Endothelial cell of umbilical vein (primary cell): Measurements from ENCODE around the gene DOCK1. TPM values are rescaled to one million over a fixed set of nuclear protein-coding genes. Genes with fewer than 3 reads are reported as not detected.

ENCODE experiments used
- BruUV-seq: library from RNA; stranded (reverse); fragments of 400-500 nt; replicated peaks from 2 replicates; lab custom pipeline; 2021; lab: Mats Ljungman, UMichigan
- CTCF ChIA-PET: fragments of 300-600, 350-600 bp; sonication (Branson Sonifier 250); formaldehyde crosslinking; loops from one replicate; lab custom pipeline; 2021; ENCODE audit warnings: antibody characterized with exemption, inconsistent platforms; lab: Charles Lee
- POLR2A ChIA-PET: fragments of 300-600, 350-600 bp; sonication (Branson Sonifier 250); formaldehyde crosslinking; loops from one replicate; lab custom pipeline; 2021; ENCODE audit warnings: antibody characterized with exemption, inconsistent platforms; lab: Charles Lee
- DNase-seq: peaks from one replicate; pipeline ENCODE4 v3.0.0-alpha.2; 2011; ENCODE audit warnings: low read depth, low spot score
- FAIRE-seq: peaks from 2 replicates; lab custom pipeline; 2011; peaks lifted over from hg19 to GRCh38; lab: Jason Lieb, UNC
- H2AFZ ChIP-seq: 2 replicates; pipeline ENCODE4 v1.6.0; 2012; ENCODE audit warnings: low read depth, low read length, control low read depth, inconsistent platforms
- H3K27ac ChIP-seq: 2 replicates; pipeline ENCODE4 v1.5.1; 2011; ENCODE audit warnings: low read depth, mild to moderate bottlenecking, control low read depth, low read length, moderate library complexity; ENCODE audit not compliant: insufficient read depth
- H3K27me3 ChIP-seq, 2 experiments: 2 replicates each; pipeline versions ENCODE4 v1.6.0 to v1.6.1; 2011; ENCODE audit warnings: low read length in 2 of 2, mixed read lengths in 1 of 2; ENCODE audit not compliant: control insufficient read depth in 2 of 2, insufficient read depth in 2 of 2
- H3K36me3 ChIP-seq, 2 experiments: 2 replicates in 1 of 2; 3 replicates in 1 of 2; pipeline ENCODE4 v1.5.1; 2011; ENCODE audit warnings: low read length in 2 of 2, mild to moderate bottlenecking in 1 of 2, moderate library complexity in 1 of 2; ENCODE audit not compliant: control insufficient read depth in 2 of 2, insufficient read depth in 2 of 2; ENCODE audit errors: extremely low read depth in 1 of 2
- H3K4me1 ChIP-seq: 3 replicates; pipeline ENCODE4 v1.5.1; 2011; ENCODE audit warnings: mild to moderate bottlenecking, low read length; ENCODE audit not compliant: control insufficient read depth, insufficient read depth; ENCODE audit errors: extremely low read depth
- H3K4me2 ChIP-seq: 2 replicates; pipeline ENCODE4 v1.6.1; 2011; ENCODE audit warnings: low read length, control low read depth, mixed read lengths; ENCODE audit not compliant: insufficient read depth
- H3K4me3 ChIP-seq, 3 experiments: fragments of 200-600 bp in 1 of 3; sonication (generic), shearing (Covaris generic) in 1 of 3; replicated peaks in 1 of 3; 2 replicates each; pipeline ENCODE4 v1.5.1; 2011 to 2016; ENCODE audit warnings: control low read depth in 3 of 3, low read length in 3 of 3, mild to moderate bottlenecking in 2 of 3, inconsistent platforms in 1 of 3, low read depth in 1 of 3, moderate library complexity in 1 of 3; ENCODE audit not compliant: insufficient read depth in 1 of 3
- H3K79me2 ChIP-seq: 2 replicates; pipeline ENCODE4 v1.6.0; 2012; ENCODE audit warnings: low read length, inconsistent platforms; ENCODE audit not compliant: control insufficient read depth, insufficient read depth
- H3K9ac ChIP-seq: replicated peaks from 2 replicates; pipeline ENCODE3; 2011; ENCODE audit warnings: low read length, control low read depth; ENCODE audit not compliant: insufficient read depth; ENCODE audit errors: extremely low read depth
- H3K9me1 ChIP-seq: replicated peaks from 3 replicates; pipeline ENCODE4 v1.6.0; 2011; ENCODE audit warnings: mild to moderate bottlenecking, low read length; ENCODE audit not compliant: control insufficient read depth, insufficient read depth; ENCODE audit errors: extremely low read depth
- H3K9me3 ChIP-seq: replicated peaks from 2 replicates; pipeline ENCODE4 v1.5.1; 2012; ENCODE audit warnings: low read length, inconsistent platforms; ENCODE audit not compliant: control insufficient read depth, insufficient read depth
- H4K20me1 ChIP-seq: replicated peaks from 2 replicates; pipeline ENCODE3; 2011; ENCODE audit warnings: mild to moderate bottlenecking, low read length; ENCODE audit not compliant: control insufficient read depth, insufficient read depth; ENCODE audit errors: extremely low read depth
- CTCF ChIP-seq, 2 donors: IDR thresholded peaks; 1 replicate in 1 of 2; 2 replicates in 1 of 2; pipeline ENCODE4 v1.5.1; 2011; ENCODE audit warnings: low read length in 2 of 2, mild to moderate bottlenecking in 2 of 2, moderate library complexity in 2 of 2, control low read depth in 1 of 2, inconsistent platforms in 1 of 2, low read depth in 1 of 2; ENCODE audit not compliant: insufficient read depth in 1 of 2; ENCODE audit errors: extremely low read depth in 1 of 2
- EZH2 ChIP-seq: IDR thresholded peaks from 2 replicates; pipeline ENCODE4 v1.6.1; 2012; ENCODE audit warnings: borderline replicate concordance, low read depth, mild to moderate bottlenecking, moderate library complexity, low read length, inconsistent platforms; ENCODE audit not compliant: severe bottlenecking
- FOS ChIP-seq: IDR thresholded peaks from 2 replicates; pipeline ENCODE4 v1.6.1; 2011; ENCODE audit warnings: mild to moderate bottlenecking, low read length, moderate library complexity, borderline replicate concordance; ENCODE audit not compliant: insufficient read depth
- GATA2 ChIP-seq: IDR thresholded peaks from 2 replicates; pipeline ENCODE4 v1.7.0; 2011; ENCODE audit warnings: low read depth, mild to moderate bottlenecking, moderate library complexity, mixed read lengths, low read length; ENCODE audit not compliant: insufficient read length, insufficient read depth
- JUN ChIP-seq: IDR thresholded peaks from 2 replicates; pipeline ENCODE4 v1.6.1; 2011; ENCODE audit warnings: borderline replicate concordance, low read depth; ENCODE audit not compliant: insufficient read length, insufficient read depth
- MYC ChIP-seq: IDR thresholded peaks from one replicate; pipeline ENCODE4 v1.6.1; 2011; ENCODE audit warnings: mild to moderate bottlenecking, low read depth, low read length
- POLR2A ChIP-seq: IDR thresholded peaks from 2 replicates; pipeline ENCODE4 v1.6.1; 2012; ENCODE audit warnings: low read depth, mild to moderate bottlenecking, control low read depth, low read length
- POLR2AphosphoS5 ChIP-seq: IDR thresholded peaks from 2 replicates; pipeline ENCODE4 v1.6.1; 2012; ENCODE audit warnings: low read depth, mild to moderate bottlenecking, control low read depth, low read length, moderate library complexity; ENCODE audit not compliant: insufficient read depth
- dilution Hi-C: fragments of 300-500 bp; cut with MboI; formaldehyde crosslinking; loops from one replicate; pipeline ENCODE4 v1.15.0; 2019; ENCODE audit warnings: low sequenced_read_pairs; ENCODE audit not compliant: extremely low pct_ligation_motif_present
- intact Hi-C: fragments of 100-400 bp; cut with micrococcal nuclease; formaldehyde crosslinking; loops from one replicate; pipeline ENCODE4 v1.10.0; 2022
- polyA plus RNA-seq, 4 experiments: library from polyadenylated mRNA; depleted of rRNA in 3 of 4; stranded (reverse) in 3 of 4; unstranded in 1 of 4; fragments of >200 nt; gene quantifications; 2 replicates each; pipeline versions ENCODE4 v1.2.1 to v1.2.3, GENCODE V29; 2011 to 2012; ENCODE audit warnings: missing spikeins in 1 of 4
- total RNA-seq: library from RNA; stranded (reverse); gene quantifications from 2 replicates; pipeline ENCODE4 v1.2.3, GENCODE V29; 2021
- TF ChIP-seq, protein P1 (sequence below): IDR thresholded peaks from 2 replicates; pipeline ENCODE4 v1.6.1; 2011; ENCODE audit not compliant: insufficient read depth, insufficient read length

DOCK1 gene
- total and polyA plus RNA-seq, 2 donors (not counting 3 experiments of a cell fraction or from before 2014, with no cell fraction given), result 22.5 to 83.1 TPM

GRCh38 chr10:127472976-127473375 is 567.7 kb downstream of the DOCK1 start:
- no peaks in the 10 kb centered on the region for H3K9me3 ChIP-seq
- H3K79me2 ChIP-seq, result no peaks in the 10 kb centered on the region
- no peak overlapping the region for H3K4me3 ChIP-seq
- no peak overlapping the region for H3K9ac ChIP-seq
- DNase-seq (no peak), FAIRE-seq (no peak)
- no peak overlapping the region for H3K27ac ChIP-seq
- dilution Hi-C loops (no loop called here), intact Hi-C loops (no loop called here)
- H3K27me3 ChIP-seq, result no peaks in the 10 kb centered on the region
- BruUV-seq, result no TSS peak
- TF ChIP-seq EZH2 (no peak), POLR2A (no peak), MYC (no peak), CTCF (IDR thresholded peaks at IDR 0.05; ENCODE audit: extremely low read depth in 1 of 2, insufficient read depth in 1 of 2, low read depth in 1 of 2, low read length in 2 of 2) (no peak), FOS (no peak), GATA2 (no peak), POLR2AphosphoS5 (no peak), JUN (no peak)
- TF ChIP-seq, protein P1, sequence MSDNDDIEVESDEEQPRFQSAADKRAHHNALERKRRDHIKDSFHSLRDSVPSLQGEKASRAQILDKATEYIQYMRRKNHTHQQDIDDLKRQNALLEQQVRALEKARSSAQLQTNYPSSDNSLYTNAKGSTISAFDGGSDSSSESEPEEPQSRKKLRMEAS, result no peak
- H3K36me3 ChIP-seq, result no peaks in the 10 kb centered on the region
- H4K20me1 ChIP-seq, result no peaks in the 10 kb centered on the region
- no peaks in the 10 kb centered on the region for H3K4me1 ChIP-seq
- ChIA-PET POLR2A (no interaction called here), CTCF (no interaction called here)
- no peaks in the 10 kb centered on the region for H3K9me1 ChIP-seq
- H2AFZ ChIP-seq, result no peak overlapping the region
- no peak overlapping the region for H3K4me2 ChIP-seq
